Sigmoid colon (tissue), 7 donors: ENCODE results near the gene RPS18. TPM values are rescaled to one million over a fixed set of nuclear protein-coding genes. Genes with fewer than 3 reads are reported as not detected.

Experiments used
- DNase-seq: peaks from one replicate; pipeline ENCODE4 v3.0.0-alpha.2; 2019
- H3K27ac ChIP-seq, 4 donors: fragments of 200-600 bp; sonication (generic); one replicate each; pipeline ENCODE4 v1.5.1; 2016 to 2019; ENCODE audit warnings: mild to moderate bottlenecking in 1 of 4
- H3K27me3 ChIP-seq, 3 donors: fragments of 200-600 bp; sonication (generic); one replicate each; pipeline ENCODE4 v1.5.1; 2019; ENCODE audit warnings: mild to moderate bottlenecking in 1 of 3
- H3K36me3 ChIP-seq, 4 donors: fragments of 200-600 bp; sonication (generic); one replicate each; pipeline ENCODE4 v1.5.1; 2016 to 2019
- H3K4me1 ChIP-seq, 4 donors: fragments of 200-600 bp; sonication (generic); one replicate each; pipeline ENCODE4 v1.5.1; 2017 to 2019
- H3K4me3 ChIP-seq, 4 donors: fragments of 200-600 bp; sonication (generic); one replicate each; pipeline ENCODE4 v1.5.1; 2017 to 2019; ENCODE audit warnings: mild to moderate bottlenecking in 2 of 4, moderate library complexity in 1 of 4
- H3K9me3 ChIP-seq, 4 donors: fragments of 200-600 bp in 3 of 4; sonication (generic) in 3 of 4; one replicate each; pipeline versions ENCODE4 v1.5.1 to v1.6.1; 2013 to 2019
- CTCF ChIP-seq, 4 experiments: fragments of 450-650 bp in 3 of 4; fragments of 200-600 bp in 1 of 4; IDR thresholded peaks; one replicate each; pipeline ENCODE4 v1.5.1; 2016 to 2019; ENCODE audit warnings: antibody characterized with exemption in 4 of 4, mild to moderate bottlenecking in 3 of 4, moderate library complexity in 2 of 4
- EP300 ChIP-seq, 4 donors: sonication (generic); formaldehyde crosslinking; IDR thresholded peaks; one replicate each; pipeline ENCODE4 v1.6.1; 2017; ENCODE audit warnings: antibody characterized with exemption in 4 of 4
- POLR2A ChIP-seq, 2 donors: fragments of 450-650 bp; IDR thresholded peaks; one replicate each; pipeline ENCODE4 v1.6.1; 2016; ENCODE audit warnings: antibody characterized with exemption in 2 of 2, mild to moderate bottlenecking in 2 of 2, moderate library complexity in 2 of 2
- POLR2AphosphoS5 ChIP-seq, 4 donors: sonication (generic); formaldehyde crosslinking; IDR thresholded peaks; one replicate each; pipeline ENCODE4 v1.6.1; 2017; ENCODE audit warnings: antibody characterized with exemption in 4 of 4
- WGBS, 2 donors: extraction: QIAGEN DNeasy Blood & Tissue Kit; methylation state at CpG; one replicate each; pipeline ENCODE4 v1.1.7; 2013; 5-methylcytosine and 5-hydroxymethylcytosine counted together
- intact Hi-C: fragments of 100-400 bp; cut with DNase I; formaldehyde crosslinking; loops from one replicate; pipeline ENCODE4 v1.15.1; 2023
- polyA plus RNA-seq, 3 donors: library from polyadenylated mRNA; stranded (reverse); fragments of 200-250 nt; gene quantifications; one replicate each; pipeline ENCODE4 v1.2.3, GENCODE V29; 2013
- total RNA-seq, 4 donors: library from RNA; depleted of rRNA; stranded (reverse); fragments of >200 nt; gene quantifications; one replicate each; pipeline ENCODE4 v1.1.0, GENCODE V29; 2016
- donor health status: healthy with polysubstance abuse.
- donor health status: Bipolar disorder and iron deficiency.
- donor health status: healthy.

RPS18 gene
- total and polyA plus RNA-seq, 7 donors = 2,427 to 7,566 (median 4,052) TPM

DNA sequence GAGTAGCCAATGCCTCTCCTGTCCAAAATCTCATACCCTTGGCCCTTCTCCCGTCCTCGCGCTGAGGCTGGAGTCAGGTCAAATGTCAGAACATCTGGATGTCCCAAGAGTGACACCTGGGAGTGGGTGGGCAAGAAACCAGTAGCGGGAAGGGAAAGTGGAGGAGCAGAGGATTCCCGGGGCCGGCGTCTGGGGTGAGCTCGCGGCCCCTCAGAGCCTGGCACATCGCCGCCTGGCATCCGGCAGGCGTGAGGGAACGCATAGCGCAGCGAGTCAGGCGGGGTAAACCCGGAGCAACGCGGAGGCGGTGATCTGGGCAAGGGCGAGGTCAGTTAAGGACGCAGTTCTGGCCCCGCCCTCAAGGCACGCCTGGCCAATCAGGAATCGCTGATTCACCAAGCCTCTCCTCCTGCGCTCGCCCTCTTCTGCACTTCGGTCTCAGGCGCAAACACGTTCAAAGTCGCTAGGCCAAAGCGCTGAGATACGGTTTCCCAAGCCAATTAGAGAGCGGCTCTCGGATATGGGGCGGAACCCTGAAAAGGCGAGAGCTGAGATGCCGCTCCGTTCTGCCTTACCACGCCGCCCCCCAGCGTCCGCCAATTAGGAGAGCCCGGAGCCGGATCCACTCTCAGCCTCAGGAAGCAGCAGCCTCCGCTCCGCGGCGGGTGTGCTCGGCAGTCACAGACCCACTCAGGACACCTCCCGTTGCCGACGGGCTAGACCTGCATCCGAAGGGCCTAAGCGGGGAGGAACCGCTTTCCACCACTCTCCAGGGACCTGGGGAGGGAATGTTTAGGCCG lies 22.7 kb upstream of the RPS18 start:
- TF ChIP-seq POLR2AphosphoS5 (IDR thresholded peaks at IDR 0.05) (peak; percentile 81 to 97 (median 88)), EP300 (IDR thresholded peaks at IDR 0.05) (no peak), POLR2A (IDR thresholded peaks at IDR 0.05) (peak; percentile 88 to 95), CTCF (IDR thresholded peaks at IDR 0.05) (no peak)
- Histone ChIP-seq H3K27me3 (no peaks in the 10 kb centered on the region), H3K36me3 (peaks cover 0 to 20% (median 4%) of the 10 kb centered on the region in 4 donors), H3K27ac (peak overlapping the region; percentile 89 to 94 (median 94)), H3K4me3 (peak overlapping the region; percentile 37 to 64 (median 54)), H3K9me3 (no peaks in the 10 kb centered on the region), H3K4me1 (peaks cover 0 to 27% (median 24%) of the 10 kb centered on the region in 4 donors)
- WGBS, 2 donors = 0% methylated on average over 58 of the region's 58 CpGs
- peak; percentile 99 for DNase-seq
- intact Hi-C loops = loop anchor here (1.0 to 5.0 kb wide), 6 partner anchors 40 to 357 kb away; partner anchors contain the start of genes RING1, RXRB and SLC39A7

GRCh38 chr6:33249732-33250630 lies 21.9 kb upstream of the RPS18 start:
- no peak for TF ChIP-seq POLR2A (IDR thresholded peaks at IDR 0.05)
- TF ChIP-seq CTCF (IDR thresholded peaks at IDR 0.05) = no peak
- TF ChIP-seq EP300 (IDR thresholded peaks at IDR 0.05) = no peak
- TF ChIP-seq POLR2AphosphoS5 (IDR thresholded peaks at IDR 0.05) = no peak
- 20% methylated on average over 15 of the region's 15 CpGs for WGBS, 2 donors
- DNase-seq = peak; percentile 68

GRCh38 chr6:33250731-33251130 lies 21.1 kb upstream of the RPS18 start:
- intact Hi-C loops = no loop called here
- Histone ChIP-seq H3K9me3 (no peaks in the 10 kb centered on the region), H3K4me1 (peaks cover 0 to 27% (median 24%) of the 10 kb centered on the region in 4 donors), H3K36me3 (peaks cover 0 to 23% (median 4%) of the 10 kb centered on the region in 4 donors), H3K4me3 (no peak overlapping the region), H3K27me3 (no peaks in the 10 kb centered on the region), H3K27ac (peak overlapping the region; percentile 89 to 94 (median 94))
- 92 to 98% methylated on average over 13 of the region's 13 CpGs for WGBS, 2 donors
- TF ChIP-seq POLR2A (IDR thresholded peaks at IDR 0.05) (no peak), EP300 (IDR thresholded peaks at IDR 0.05) (no peak), CTCF (IDR thresholded peaks at IDR 0.05) (no peak), POLR2AphosphoS5 (IDR thresholded peaks at IDR 0.05) (no peak)
- DNase-seq = no peak

More at GRCh38 chr6:33249732-33250630, 21.9 kb upstream of the RPS18 start:
- H3K27ac ChIP-seq = peak overlapping the region; percentile 89 to 94 (median 94)
- intact Hi-C loops = loop anchor here (2.0 to 5.0 kb wide), 4 partner anchors 41 to 358 kb away; partner anchors contain the start of genes RING1, RXRB and SLC39A7
- H3K9me3 ChIP-seq = no peaks in the 10 kb centered on the region
- H3K27me3 ChIP-seq = no peaks in the 10 kb centered on the region
- peaks cover 0 to 27% (median 24%) of the 10 kb centered on the region in 4 donors for H3K4me1 ChIP-seq
- peak overlapping the region; percentile 37 to 64 (median 54) for H3K4me3 ChIP-seq
- H3K36me3 ChIP-seq = peaks cover 0 to 22% (median 4%) of the 10 kb centered on the region in 4 donors

DNA sequence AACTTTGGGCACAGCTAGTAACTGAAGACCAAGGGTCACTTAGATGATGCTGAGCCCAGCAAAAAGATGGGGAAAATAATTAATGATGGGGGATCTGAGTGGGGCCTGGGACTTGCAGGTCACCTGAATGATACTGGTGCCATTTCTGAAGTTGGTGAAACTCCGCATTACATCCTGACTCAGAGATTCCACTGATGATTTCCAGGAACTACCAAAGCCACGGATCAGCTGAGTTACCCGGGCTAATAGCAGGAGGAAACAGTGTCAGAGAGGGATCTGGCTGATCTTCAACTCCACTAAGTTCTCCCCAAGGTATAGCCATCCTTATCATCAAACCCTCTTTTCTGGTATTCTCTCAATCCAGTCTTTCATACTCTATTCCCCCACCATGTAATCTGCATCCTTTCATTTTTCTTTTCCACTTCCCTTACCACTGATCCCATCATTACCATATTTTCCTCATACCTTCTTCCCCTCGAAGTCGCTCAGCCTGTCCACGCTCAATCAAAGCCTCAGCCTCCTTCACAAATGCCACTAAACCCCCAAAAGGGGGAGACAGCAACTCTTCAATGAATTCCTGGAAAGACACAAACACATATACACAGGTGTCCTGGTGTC lies 20.4 kb upstream of the RPS18 start:
- intact Hi-C loops = no loop called here
- peaks cover 0 to 27% (median 24%) of the 10 kb centered on the region in 4 donors for H3K4me1 ChIP-seq
- H3K27ac ChIP-seq = no peak overlapping the region
- H3K27me3 ChIP-seq = no peaks in the 10 kb centered on the region
- DNase-seq = no peak
- WGBS, 2 donors = 88 to 92% methylated on average over 6 of the region's 6 CpGs
- H3K36me3 ChIP-seq = peaks cover 0 to 23% (median 4%) of the 10 kb centered on the region in 4 donors
- no peak overlapping the region for H3K4me3 ChIP-seq
- no peak for TF ChIP-seq EP300 (IDR thresholded peaks at IDR 0.05)
- no peak for TF ChIP-seq POLR2AphosphoS5 (IDR thresholded peaks at IDR 0.05)
- TF ChIP-seq POLR2A (IDR thresholded peaks at IDR 0.05) = no peak
- TF ChIP-seq CTCF (IDR thresholded peaks at IDR 0.05) = no peak
- H3K9me3 ChIP-seq = no peaks in the 10 kb centered on the region
